Fibroblast of lung (primary cell): Measurements from ENCODE around the gene SH3D21.

Source experiments
- EZH2 ChIP-seq: IDR thresholded peaks from 2 replicates; pipeline ENCODE4 v1.5.1; 2012; ENCODE audit warnings: low read length, control low read depth, mild to moderate bottlenecking; ENCODE audit errors: missing control alignments
- TF ChIP-seq, protein P1 (sequence below), 2 donors: IDR thresholded peaks in 1 of 2; conservative IDR thresholded peaks in 1 of 2; 1 replicate in 1 of 2; 2 replicates in 1 of 2; pipeline ENCODE4 v1.5.1; 2011 to 2012; ENCODE audit warnings: low read length in 2 of 2, control low read depth in 1 of 2, inconsistent platforms in 1 of 2, low read depth in 1 of 2, mild to moderate bottlenecking in 1 of 2

DNA sequence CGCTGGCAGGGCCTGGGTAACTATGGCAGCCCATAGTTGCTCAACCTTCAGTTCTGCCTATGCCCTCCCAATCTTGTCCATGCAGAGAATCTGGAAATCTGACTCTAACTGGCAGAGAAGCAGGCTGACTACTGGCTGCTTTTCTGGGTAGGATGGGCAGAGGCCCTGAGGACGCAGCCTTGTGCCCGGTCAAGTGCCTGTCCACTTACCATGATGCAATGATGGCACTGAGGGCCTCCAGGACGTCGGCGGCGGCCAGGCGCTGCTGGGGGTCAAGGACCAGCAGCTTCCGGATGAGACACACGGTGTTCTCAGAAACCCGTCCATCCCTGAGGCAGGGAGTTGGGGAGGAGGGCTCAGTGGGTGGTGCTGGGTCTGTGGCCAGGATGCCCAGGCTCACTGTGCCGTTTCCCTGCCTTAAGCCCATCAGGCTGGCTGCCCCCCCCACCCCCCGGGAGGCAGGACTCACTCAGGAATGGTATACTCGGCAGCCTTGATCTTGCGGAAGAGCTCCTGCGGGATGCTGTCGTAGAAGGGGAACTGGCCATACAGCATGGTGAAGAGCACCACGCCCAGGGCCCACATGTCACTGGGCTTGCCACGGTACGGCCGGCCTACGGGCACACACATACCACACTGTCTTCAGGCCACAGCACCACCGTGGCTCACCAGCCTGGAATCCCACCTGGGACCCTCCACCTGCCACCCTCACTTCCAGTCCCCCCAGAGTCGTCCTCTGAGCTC is 37.7 kb downstream of the SH3D21 start:
- TF ChIP-seq, protein P1, sequence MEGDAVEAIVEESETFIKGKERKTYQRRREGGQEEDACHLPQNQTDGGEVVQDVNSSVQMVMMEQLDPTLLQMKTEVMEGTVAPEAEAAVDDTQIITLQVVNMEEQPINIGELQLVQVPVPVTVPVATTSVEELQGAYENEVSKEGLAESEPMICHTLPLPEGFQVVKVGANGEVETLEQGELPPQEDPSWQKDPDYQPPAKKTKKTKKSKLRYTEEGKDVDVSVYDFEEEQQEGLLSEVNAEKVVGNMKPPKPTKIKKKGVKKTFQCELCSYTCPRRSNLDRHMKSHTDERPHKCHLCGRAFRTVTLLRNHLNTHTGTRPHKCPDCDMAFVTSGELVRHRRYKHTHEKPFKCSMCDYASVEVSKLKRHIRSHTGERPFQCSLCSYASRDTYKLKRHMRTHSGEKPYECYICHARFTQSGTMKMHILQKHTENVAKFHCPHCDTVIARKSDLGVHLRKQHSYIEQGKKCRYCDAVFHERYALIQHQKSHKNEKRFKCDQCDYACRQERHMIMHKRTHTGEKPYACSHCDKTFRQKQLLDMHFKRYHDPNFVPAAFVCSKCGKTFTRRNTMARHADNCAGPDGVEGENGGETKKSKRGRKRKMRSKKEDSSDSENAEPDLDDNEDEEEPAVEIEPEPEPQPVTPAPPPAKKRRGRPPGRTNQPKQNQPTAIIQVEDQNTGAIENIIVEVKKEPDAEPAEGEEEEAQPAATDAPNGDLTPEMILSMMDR (conservative IDR thresholded peaks at IDR 0.05 in 1 of 2, IDR thresholded peaks at IDR 0.05 in 1 of 2; ENCODE audit: low read depth in 1 of 2, low read length in 2 of 2), result no peak
- TF ChIP-seq EZH2, result no peak
